T-helper 2 cell (primary cell): ENCODE data around the gene PALM.

Experiments
- DNase-seq, 5 experiments: peaks; one replicate each; pipeline versions ENCODE4 v3.0.0 to v3.0.0-alpha.2; 2012 to 2022

Gene PALM

GRCh38 chr19:782878-783668, 74.3 kb downstream of the PALM start:
- no peak for DNase-seq

GRCh38 chr19:784541-784940, 75.8 kb downstream of the PALM start:
- DNase-seq: no peak

- no peak for DNase-seq
Measured at GRCh38 chr19:787536-787935, 78.8 kb downstream of the PALM start.

DNA sequence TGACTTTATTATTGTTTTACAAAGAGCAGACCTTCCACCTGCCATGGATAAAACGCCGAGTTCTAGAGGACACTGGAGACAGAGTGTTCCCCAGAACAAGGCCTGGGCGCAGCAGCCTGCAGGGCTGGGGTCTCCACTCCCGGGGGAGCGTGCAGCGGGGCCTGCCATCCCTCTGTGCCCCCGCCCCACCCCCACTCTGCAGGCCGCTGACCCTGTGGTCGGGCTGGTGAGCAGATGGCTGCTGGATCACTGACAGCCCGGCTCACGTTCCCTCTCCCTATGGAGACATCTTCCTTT, 79.9 kb downstream of the PALM start:
- no peak for DNase-seq

DNA sequence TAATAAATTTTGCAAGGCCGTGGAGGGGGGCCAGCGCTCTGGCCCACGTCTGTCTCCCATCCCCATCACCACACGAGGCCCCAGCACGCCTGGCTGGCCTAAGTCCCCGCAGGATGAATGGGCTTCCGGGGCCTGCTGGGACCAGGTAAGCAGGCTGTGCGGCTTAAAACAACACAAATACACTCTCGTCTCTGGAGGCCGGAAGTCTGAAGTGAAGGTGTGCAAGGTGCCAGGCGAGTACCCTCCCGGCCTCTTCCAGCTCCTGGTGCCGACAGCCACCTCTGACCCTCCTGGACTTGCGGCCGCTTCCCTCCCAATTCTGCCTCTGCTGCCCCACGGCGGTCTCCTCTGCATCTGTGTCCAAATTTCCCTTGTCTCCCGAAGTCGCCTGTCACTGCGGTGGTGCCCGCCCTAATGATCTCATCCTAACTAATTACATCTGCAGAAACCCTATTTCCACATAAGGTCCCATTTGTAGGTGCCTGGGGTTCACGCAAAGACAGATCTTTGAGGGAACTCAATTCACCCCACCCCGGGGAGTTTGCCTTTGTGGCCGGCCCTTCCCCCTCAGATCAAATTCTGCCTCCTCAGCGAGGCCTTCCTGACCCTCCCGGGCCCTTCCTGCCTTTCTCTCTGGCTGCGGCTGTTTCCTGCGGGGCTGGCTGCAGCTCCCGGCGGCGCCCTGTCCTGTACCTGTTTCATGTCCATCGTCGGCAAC, 80.4 kb downstream of the PALM start:
- no peak for DNase-seq

GRCh38 chr19:789701-790060, 80.9 kb downstream of the PALM start:
- no peak for DNase-seq

DNA sequence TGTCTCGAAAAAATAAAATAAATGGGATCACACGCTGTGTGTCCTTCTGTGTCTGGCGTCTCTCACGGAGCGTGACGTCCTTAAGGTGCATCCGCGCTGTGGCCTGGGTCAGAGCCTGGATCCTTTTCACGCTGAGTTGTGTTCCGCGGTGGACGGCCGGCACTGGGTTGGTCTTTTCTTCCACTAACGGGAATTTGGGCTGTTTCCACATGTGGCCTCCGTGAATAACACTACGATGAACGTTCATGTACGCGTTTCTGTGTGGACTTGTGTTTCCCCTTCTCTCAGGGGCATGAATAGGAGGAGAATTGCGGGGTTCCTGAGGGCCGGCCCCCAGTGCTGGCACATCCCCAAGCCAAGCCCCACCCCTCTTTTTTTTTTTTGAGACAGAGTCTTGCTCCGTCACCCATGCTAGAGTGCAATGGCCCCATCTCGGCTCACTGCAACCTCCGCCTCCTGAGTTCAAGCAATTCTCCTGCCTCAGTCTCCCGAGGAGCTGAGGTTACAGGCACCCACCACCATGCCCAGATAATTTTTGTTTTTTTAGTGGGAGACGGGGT, 82.4 kb downstream of the PALM start:
- DNase-seq: no peak

DNA sequence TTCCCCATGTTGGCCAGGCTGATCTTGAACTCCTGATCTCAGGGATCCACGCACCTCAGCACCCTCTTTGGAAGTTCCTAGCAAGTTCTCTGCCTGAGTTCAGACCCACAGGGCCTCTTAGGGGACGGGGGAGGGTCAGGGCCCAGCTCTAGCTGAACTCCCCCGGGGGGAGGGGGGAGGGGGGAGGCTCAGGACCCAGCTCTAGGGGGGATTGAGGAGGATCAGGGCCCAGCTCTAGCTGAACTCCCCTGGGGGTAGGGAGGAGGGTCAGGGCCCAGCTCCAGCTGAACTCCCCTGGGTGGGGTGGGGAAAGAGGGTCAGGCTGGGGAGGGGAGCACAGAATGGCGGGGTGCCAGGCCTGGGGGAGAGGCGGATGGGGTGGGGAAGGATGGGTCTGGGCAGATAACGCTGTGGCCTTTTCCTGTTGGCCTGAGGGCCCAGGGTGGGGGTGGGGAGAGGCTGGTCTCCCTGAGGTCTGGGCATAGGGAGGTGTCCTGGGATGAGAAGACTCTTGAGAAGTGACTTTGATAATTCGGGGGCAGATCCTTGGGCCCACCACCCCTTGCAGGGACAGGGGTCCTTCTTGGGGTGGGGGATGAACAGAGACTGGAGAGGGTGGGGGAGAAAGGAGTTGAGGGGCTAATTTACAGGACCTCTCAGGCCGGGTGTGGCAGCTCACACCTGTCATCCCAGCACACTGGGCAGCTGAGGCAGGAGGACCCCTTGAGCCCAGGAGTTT, 83.0 kb downstream of the PALM start:
- no peak for DNase-seq

DNA sequence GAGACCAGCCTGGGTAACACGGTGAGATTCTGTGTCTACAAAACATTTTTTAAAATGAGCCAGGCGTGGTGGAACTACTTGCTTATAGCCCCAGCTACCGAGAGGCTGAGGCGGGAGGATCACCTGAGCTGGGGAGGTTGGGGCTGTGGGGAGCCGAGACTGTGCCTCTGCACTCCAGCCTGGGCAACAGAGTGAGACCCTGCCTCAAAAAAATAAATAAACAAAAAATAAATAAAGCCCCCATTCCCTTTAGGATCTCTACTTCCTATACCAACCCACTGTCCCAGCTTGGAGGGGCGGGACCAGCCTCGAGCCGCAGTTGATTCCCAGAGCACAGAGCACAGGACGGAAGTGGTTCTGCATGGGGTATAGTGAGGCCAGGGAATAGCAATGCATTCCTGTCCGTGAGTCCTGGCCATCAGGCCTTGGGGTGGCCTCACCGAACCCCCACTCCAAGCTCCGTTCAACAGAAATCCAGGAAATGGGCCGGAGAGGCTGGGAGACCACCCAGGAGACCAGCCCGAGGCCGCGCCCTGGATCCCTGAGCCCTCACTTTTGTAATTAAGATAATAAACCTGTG, 83.7 kb downstream of the PALM start:
- no peak for DNase-seq

- DNase-seq: no peak
Measured at GRCh38 chr19:793806-794205, 85.1 kb downstream of the PALM start.

DNA sequence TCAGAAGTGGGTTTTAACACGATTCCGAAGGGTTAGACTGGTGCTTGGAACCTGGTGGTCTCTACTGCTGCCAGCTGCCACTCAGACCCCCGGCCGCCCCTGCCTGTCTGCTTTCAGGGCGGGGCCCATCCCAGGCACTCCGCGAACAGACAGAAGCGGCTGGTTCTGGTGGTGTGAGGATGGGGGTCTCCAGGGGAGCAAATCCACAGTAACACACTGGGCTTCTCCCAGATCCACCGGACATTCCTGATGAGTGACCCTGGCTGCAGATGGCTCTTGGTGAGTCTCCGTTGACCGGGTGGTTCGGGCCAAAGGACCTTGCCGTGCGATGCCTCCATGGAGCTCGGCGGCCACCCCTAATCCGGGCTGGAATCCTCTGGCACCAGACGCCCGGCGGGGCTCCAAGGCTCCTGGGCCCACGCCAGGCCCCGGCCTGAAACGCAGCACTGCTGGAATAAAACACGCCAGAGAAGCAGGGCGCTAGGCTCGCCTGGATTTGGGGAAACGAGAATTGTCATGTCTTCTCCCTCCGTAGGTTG, 86.4 kb downstream of the PALM start:
- DNase-seq: no peak

GRCh38 chr19:795691-796581, 87.2 kb downstream of the PALM start:
- no peak for DNase-seq

- peak; percentile 97 to 100 (median 100) for DNase-seq
Measured at GRCh38 chr19:796692-797527, 88.2 kb downstream of the PALM start, which contains the start of gene PTBP1. Gene PTBP1 (plus strand): TSS chr19:797452. CDS start chr19:797498, 46 bp downstream.
